DOHH2 (cell line): ENCODE results near the gene GNLY.

Experiments used
- CTCF ChIP-seq: fragments of 200-600 bp; sonication (generic); IDR thresholded peaks from one replicate; pipeline ENCODE4 v1.5.1; 2014; ENCODE audit warnings: antibody characterized with exemption, mild to moderate bottlenecking, low read depth, low read length; ENCODE audit not compliant: poor library complexity, severe bottlenecking
- EZH2phosphoT487 ChIP-seq: fragments of 200-600 bp; sonication (generic); IDR thresholded peaks from 2 replicates; pipeline ENCODE4 v1.6.1; 2017; ENCODE audit warnings: borderline replicate concordance, mild to moderate bottlenecking, antibody characterized with exemption, low read length, moderate library complexity, mixed read lengths

DNA sequence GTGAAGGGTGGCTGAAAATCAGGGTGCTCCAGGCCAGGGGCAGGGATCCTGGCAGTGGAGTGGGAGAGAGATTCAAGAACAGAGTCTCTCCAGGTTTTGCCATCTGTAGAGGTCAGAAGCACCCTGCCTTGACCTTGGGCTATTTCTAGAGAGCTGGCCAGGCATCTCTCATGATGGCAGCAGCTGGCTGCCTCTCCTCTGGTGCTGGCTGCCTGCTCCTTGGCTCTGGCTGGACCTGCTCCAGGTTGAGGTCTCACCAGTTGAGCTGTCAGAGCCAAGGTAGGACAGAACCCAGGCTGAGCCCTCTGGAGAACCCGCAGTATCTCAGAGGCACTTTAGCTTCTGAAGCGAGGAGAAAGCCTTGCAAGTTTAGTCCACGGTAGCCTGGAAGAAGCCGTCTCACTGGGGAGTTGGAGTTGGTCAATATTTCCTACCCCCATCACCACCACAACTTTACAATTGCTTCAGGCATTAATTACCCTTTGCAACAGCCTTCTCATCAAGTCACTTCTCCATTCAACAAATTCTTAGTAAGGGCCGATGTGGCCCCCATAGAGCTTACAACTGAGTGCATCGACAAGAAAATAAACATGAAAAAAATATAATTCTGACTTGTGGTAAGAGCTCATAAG lies 25.6 kb downstream of the GNLY start:
- no peak for TF ChIP-seq CTCF
- no peak for TF ChIP-seq EZH2phosphoT487
